Fibroblast of upper back skin (primary cell): ENCODE results near the gene OFD1.

Experiments
- DNase-seq: peaks from one replicate; pipeline ENCODE4 v3.0.0-alpha.2; 2013

OFD1 gene

DNA sequence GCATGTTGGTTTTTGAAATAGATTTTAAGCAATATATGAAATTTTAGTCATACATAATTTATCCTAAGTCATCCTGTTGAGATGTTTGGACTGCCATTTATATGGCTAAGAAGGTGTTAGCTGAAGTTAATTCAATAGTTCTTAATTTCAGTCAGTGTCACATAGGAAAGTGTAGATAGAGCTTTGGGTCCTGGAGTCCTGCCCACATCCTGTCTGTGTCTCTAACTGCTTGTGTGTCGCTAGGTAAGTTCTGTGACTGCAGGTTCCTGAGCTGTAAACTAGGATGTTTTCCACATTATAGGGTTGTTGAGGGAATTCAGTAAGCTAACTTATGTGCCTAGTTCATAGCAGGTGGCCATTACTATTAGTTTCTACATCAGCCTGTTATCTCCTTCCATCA, 20.7 kb downstream of the OFD1 start:
- no peak for DNase-seq

DNA sequence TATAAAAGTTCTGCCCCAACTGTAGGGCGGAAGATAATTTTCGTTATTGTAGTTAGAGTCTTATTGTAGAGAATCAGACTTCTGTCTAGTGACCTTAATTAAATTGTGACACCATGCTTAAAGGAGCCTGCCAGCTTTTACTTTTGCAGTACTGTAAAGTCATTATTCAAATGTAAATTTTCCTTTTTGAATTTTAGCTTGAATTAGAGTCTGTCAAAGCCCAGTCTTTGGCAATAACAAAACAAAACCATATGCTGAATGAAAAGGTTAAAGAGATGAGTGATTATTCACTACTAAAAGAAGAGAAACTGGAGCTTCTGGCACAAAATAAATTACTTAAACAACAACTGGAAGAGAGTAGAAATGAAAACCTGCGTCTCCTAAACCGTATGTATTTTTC, 21.8 kb downstream of the OFD1 start:
- DNase-seq = no peak

GRCh38 chrX:13759152-13759718, 24.7 kb downstream of the OFD1 start:
- no peak for DNase-seq

DNA sequence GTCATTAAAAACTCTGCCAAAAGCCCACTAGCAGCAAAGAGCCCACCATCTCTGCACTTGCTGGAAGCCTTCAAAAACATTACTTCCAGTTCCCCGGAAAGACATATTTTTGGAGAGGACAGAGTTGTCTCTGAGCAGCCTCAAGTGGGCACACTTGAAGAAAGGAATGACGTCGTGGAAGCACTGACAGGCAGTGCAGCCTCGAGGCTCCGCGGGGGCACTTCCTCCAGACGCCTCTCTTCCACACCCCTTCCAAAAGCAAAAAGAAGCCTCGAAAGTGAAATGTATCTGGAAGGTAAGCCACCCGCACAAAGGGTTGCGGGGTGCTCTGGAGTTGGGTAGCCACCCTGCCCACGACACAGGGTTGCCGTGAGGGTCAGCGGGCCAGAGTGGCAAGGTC, 25.9 kb downstream of the OFD1 start:
- DNase-seq = no peak

GRCh38 chrX:13761606-13762414, 27.3 kb downstream of the OFD1 start:
- peak; percentile 4 for DNase-seq

GRCh38 chrX:13763489-13763888, 28.9 kb downstream of the OFD1 start:
- DNase-seq = no peak

- DNase-seq = no peak
Measured at GRCh38 chrX:13764281-13764680, 29.7 kb downstream of the OFD1 start.

GRCh38 chrX:13764765-13765164, 30.2 kb downstream of the OFD1 start:
- no peak for DNase-seq

GRCh38 chrX:13768939-13769338, 34.4 kb downstream of the OFD1 start:
- DNase-seq = no peak

DNA sequence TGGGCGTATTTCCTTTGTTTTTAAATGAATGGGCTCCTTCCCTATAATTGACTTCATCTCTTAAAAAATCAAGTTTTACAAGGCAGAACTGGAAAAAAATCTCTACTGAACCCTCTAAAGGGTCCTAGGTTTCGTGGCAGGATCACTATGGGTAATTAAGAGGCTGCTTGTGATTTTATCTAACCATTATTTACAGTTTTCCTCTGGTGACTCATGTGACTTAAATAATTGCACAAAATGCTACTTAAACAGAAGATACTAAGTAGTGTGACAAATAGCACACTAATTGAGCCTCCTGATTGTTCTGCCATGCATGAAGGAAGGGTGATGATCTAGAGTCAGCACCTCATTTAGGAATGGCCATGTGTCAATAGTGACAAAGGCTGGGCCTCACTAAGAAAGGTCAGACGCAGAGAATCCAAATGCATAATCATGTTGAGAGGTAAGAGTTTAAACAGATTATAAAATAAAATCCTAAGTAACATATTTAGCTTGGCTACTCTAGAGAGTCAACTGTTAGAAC, 35.5 kb downstream of the OFD1 start:
- DNase-seq = no peak

GRCh38 chrX:13774696-13775095, 40.1 kb downstream of the OFD1 start:
- no peak for DNase-seq

DNA sequence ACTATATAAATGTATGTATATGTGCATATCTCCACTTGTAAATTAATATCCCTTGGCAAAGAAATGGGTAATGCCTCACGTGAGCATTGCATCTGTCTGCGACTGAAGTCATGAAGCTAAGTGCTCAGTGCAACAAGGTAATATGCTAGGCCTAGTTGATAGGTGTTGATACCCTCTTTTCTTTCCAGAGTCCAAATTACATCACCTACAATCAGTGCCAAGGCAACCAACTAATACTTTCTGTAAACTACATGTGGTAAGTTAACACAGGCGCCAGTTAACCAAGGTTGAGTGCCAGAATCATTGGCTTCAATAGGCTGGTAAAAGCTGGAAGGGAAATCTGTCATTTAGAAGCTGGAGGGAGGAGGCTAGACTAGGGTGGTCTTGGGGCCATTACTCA, 41.3 kb downstream of the OFD1 start:
- DNase-seq = no peak

DNA sequence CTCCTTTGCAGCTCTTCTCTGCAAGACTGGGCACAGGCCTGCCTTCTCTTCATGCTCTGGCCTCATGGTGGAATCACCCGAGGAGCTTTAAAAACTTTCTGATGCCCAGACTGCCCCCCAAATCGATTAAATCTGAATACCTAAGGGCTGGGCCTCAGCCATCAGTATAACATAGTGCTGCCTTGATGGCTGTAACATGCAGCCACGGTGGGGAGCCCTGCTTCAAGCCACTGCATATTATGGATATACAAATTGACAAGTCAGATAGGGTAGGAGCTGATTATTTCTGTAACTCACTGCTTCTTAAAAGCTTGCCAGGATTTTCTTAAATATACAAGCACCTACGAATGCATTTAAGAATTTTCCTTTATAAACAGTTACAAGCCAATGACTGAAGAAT, 41.8 kb downstream of the OFD1 start:
- DNase-seq = no peak

GRCh38 chrX:13778916-13779315, 44.4 kb downstream of the OFD1 start:
- peak; percentile 34 for DNase-seq

- no peak for DNase-seq
Measured at GRCh38 chrX:13780868-13781427, 46.4 kb downstream of the OFD1 start.

- no peak for DNase-seq
Measured at GRCh38 chrX:13786048-13786447, 51.5 kb downstream of the OFD1 start.

GRCh38 chrX:13790206-13791131, 55.9 kb downstream of the OFD1 start:
- no peak for DNase-seq

- no peak for DNase-seq
Measured at GRCh38 chrX:13791145-13791544, 56.6 kb downstream of the OFD1 start.

GRCh38 chrX:13791559-13791958, 57.0 kb downstream of the OFD1 start:
- DNase-seq = no peak

GRCh38 chrX:13793897-13794296, 59.3 kb downstream of the OFD1 start:
- no peak for DNase-seq

- DNase-seq = no peak
Measured at GRCh38 chrX:13794417-13794816, 59.9 kb downstream of the OFD1 start.

GRCh38 chrX:13797512-13797911, 63.0 kb downstream of the OFD1 start:
- DNase-seq = no peak

- no peak for DNase-seq
Measured at GRCh38 chrX:13798184-13798583, 63.6 kb downstream of the OFD1 start.
